Measurements from ENCODE around the gene INPP4B.
A peak's percentile ranks its signal among the peaks of the same experiment; 100 is the strongest.

INPP4B gene

DNA sequence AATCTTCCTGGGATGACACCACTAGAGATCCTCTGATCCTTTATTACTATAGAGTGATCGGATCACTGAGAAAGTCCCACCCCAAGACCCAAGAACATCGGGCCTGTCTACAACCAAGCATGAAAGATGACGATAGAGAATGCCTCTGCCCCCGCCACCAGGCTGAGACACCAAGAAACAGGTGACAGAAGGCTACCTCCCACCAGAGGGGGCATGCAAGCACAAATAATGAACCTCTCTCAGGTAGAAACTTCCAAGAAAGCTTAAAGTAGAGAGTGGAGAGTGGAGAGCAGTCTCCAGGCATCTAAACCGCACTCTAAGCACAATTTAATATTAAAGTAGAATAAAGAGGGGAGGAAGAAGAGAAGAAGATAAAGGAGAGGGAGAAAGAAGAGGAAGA is 402.6 kb downstream of the INPP4B start:
- DNase-seq: peak; percentile 26

DNA sequence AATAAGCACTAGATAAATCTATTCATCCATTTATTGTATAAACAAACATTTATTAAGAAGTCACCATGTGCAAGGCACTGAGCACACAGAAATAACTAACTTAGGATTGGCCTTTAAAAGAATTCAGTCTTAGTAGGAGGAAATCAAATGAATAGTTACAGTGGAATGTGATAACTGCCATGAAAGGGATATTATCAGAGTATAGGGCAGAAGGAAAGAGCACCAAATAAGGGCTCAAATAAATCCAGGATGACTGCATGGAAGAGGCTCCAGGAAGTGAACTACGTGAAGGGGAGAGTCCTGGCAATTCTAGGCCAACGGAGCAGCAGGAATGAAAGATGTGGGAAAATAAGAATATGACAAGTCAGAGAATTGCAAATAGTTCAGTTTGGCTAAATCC is 406.0 kb downstream of the INPP4B start:
- DNase-seq: no peak

DNA sequence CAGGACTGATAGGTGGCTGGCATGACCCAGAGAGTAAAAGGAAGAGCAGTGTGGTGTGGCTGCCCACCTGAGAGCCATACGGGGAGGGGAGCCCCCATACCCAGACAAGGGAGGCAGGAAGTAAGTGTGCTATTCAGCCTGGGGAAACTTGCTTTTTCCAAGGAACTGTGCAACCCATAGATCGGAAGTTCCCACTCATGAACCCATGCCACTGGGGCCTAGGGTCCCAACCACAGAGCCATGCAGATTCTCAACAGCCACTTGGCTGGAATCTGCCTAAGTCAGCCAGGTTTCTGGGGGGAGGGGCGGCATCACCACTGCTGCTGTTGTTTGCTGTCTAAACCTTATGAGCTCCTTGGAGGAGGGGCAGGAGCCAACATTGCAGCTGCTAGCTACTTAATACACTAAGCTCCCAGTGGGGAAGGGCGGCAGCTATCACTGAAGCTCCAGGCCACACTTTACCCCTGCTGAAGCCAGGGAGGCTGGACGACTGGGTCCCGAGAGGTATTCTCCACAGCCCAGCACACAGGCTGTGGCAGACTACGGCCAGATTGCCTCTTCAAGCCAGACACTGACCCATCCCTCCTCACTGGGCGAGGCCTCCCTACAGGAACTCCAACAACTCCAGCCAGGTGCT is 410.4 kb downstream of the INPP4B start:
- DNase-seq: no peak

DNA sequence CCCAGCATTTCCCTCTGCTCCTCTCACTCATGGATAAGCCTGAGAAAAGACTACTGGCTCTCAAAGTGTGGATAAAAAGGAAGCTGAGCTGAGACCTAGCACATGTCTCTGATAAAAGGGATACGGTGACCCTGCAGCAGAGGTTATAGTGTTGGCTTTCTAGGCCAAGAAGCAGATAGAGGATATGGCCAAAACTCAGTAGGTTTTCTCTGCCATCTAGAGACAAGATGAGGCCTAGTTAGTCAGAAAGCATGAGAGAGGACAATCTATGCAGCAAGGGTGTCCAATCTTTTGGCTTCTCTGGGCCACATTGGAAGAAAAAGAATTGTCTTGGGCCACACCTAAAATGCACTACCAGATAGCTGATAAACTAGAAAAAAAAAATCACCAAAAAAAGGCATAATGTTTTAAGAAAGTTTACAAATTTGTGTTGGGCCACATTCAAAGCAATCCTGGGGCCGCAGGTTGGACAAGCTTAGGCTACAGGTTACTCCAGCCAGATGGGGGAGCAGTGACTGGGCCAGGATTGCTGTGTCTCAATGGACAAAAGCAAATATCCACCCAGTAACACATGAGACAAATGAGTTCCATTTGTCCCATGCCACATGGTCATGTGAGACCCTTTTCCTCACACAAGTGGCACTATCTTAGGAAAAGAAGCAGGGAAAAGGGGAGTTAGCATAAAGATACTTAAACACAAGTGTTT is 411.4 kb downstream of the INPP4B start:
- no peak for DNase-seq

DNA sequence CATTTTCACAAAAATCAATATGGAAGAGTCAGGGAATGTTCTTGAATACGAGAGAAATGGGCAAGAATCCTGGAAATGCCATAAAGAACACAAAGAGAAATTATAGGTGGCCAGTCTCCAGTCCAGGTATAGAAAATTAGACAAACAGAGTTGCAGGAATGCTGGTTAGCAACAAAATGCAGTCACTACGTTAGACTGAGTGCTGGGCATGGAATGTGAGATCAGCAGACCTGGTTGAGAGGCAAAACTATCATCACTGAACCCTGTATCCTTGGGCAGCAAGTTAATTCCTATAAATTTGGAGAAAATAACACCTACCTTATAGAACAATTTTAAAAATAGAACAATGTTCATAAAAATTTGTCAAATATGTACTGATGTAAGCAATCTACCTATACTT is 417.4 kb downstream of the INPP4B start:
- DNase-seq: no peak

DNA sequence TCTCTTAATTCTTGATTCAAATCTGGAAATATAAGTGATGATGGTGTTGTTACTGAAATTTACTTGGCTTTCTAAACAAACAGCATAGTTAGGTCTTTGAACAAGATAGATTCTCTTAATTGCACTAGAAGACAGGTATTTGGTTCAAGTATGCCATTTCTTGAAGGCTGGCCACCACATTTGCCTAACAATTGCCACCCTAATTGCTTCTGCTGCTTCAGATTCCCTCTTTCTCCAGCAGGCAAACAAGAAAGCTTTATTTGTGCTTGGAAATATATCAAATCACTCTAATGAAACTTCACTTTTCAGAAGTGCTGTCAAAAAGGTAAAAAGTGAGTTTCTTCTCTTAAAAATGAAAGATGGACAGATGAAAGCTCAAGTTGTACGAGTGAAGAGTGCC is 418.6 kb downstream of the INPP4B start:
- no peak for DNase-seq

DNA sequence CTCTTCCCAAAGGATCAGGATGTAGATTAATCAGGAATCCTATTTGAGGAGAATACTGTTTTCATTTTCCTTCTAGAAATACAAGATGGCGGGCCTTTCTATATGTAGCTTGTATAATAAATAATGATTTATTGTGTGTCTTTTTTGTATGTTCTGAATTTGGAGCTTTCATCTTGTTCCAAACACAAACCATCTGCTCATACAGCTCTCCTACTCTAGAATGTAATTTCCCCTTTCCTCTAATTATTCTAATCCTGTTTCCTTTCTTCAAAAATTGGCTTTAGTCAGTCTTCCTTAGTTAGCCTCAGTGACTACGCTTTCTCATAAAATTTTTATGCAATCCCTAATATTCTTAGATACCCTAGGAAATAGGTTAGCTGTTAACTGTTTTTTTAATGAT is 422.2 kb downstream of the INPP4B start:
- no peak for DNase-seq

DNA sequence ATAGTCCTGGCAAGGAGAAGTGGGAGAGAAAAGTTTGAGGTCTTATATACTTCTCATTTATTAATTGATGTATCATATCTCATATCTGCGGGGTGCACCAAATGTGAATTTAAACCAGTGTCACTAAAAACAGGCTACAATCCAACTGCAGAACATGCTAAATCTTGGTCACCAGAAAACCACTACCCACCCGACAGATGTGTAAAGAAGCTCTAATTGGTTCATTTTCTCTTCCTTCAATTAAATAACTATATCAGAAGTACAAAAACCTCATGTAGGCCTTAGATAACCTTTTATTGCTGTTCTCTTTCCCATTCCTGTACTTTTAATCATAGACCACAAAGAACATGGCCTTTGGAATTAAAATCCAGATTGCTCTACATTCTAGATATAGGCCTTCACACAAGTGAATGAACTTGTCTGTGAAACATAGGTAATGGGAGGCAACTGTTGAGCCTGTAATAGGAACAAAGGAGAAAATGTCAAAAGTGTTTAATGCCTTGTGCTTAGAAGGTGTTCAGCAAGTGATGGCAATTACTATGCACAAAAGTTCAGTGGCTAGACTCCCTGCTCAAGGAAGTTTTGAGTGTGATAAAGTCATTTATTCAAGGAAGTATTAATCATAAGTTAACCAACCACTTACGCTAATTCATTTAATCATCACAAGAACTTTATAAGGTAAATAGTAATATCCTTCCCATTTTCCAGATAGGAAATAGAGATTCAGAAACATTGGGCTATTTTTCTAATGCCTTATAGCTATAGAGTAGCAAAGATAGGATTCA is 425.6 kb downstream of the INPP4B start:
- no peak for DNase-seq

DNA sequence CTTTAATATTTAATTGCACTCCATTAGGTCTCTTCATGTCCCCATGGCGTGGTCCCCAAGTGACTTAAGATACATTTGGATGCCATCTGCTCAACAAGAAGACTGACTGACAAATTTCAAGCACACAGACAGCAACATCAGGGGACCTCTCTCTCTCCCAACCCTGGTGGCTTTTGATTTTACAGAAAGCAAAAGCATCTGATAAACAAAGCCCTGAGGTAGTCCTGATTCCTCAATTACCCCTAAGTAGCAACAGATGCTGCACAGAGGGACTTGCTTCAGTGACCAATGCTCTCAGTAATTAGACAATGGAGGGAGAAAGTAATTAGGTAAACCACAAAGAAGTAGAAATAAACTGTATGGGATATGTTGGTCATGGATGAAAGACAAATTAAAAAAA is 426.4 kb downstream of the INPP4B start:
- no peak for DNase-seq

DNA sequence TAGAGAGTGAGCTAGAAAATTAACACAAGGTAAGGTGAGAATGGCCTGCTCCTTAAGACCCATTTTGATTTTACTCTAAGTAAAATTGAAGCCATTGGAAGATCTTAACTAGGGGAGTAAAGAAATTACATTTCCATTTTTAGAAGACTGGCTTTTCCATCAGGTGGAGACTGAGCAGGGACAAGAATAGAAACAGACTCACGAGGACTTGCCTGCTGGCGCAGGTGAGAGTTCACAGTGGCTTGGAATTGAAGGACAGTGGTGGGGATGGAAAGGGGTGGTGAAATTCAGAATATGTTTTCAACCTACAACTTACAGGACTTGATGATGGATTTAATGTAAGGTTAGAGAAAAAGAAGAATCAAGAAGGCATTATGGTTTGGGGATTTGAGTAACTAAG is 427.4 kb downstream of the INPP4B start:
- DNase-seq: no peak

DNA sequence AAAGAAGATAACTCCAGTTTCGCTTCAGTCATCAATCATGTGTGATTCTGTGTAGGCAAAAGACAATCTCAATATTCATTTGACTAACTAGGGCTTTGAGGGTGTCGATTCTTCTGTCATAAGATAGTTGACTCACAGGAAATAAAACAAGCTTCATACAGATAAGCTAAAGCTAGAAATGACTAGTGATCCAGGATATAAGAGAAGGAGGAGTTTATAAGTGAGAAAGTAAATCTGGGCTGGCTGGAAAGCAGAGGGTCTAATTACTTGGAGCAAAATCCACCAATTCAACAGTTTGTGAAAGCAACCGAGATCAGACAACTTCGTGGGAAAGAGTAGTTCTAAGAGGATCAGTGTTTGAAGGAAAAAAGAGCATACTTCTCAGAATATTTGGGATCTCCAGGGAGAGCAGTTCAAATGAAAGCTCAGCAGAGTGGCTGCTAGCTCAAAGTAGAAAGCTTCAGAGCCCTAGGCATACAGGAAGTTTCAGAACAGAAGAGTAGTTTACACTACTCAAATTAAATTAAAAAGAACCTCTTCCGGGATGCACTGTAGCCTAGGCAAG is 429.3 kb downstream of the INPP4B start:
- DNase-seq: no peak

DNA sequence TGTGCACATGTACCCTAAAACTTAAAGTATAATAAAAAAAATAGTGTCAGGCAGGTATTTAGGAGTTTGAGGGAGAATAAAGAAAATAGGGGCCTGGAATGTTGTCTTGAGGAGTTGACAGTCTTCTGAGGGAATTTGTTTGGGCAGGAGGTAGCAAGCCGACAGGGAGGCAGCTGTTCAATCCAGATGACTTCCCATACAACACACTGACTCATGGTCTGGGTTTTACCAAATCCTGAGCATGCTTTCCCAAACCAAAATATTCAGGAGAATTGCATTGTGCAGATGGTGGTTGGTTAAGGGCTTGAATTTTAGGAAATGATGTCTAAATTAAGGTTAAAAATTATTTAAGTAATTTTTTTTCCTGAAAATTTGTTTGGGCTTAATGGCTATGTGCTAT is 430.0 kb downstream of the INPP4B start:
- no peak for DNase-seq

DNA sequence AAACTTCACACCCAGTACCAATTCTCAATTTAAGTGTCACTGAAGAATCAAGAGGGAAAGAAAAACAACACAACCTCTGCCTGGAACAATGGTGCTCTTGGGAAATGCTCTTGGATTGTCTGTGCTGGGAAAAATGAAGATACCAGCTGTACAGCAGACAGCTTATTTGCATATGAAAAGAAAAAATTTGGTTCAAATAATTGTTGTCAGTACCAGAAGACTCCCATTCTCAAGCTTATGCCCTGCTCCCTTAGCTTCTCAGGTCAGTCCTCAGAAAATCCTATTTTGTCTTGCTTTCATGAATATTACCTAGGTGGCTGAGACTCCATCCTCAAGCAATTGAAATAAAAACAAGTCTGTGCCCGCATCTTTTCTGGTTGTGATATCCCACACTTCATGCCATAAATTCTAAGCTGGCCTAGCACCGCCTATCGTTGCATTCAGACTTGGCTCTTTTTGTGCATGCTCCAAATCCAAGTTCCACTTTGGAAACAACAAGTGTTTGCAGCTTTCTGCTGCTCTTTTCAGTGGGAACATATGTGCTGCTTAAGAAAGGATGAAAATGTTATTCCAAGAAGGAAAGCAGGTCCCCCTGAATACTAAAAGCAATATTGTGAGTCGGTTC is 431.6 kb downstream of the INPP4B start:
- no peak for DNase-seq

DNA sequence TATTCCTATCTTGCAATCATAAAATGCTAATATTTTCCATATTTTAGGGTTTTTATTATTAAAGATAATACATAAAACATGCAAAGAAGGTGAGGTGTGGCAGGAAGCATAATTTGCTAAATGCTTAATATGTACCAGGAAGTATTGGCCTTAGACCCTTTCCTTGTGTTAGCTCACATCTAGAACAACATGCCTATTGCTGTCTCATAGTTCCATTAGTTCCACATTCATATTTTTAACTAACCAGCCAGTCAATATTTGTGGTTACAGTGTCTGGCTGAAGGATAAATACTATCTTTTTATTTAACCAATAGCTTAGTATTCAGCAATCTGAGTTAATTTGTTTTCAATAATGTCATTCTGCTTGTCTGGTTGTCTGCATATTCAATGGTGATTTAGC is 432.6 kb downstream of the INPP4B start:
- no peak for DNase-seq

DNA sequence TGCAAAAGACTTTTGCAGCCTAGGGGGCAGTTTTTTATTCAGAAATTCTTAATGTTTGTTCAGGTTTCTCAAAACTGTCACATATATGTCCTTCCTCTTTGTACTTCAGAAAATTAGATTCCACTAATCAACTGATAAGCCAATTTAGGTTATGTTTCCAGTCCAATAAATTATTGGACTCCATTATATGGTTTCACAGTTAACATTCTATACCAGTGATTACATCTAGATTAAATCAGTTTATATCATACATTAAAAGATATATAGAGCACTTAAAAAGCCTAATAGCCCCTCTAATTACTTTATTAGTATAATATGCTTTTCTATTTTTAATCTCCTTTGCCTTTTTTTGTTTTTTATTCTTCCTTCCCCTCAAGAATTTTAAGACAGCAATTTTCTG is 434.1 kb downstream of the INPP4B start:
- no peak for DNase-seq

DNA sequence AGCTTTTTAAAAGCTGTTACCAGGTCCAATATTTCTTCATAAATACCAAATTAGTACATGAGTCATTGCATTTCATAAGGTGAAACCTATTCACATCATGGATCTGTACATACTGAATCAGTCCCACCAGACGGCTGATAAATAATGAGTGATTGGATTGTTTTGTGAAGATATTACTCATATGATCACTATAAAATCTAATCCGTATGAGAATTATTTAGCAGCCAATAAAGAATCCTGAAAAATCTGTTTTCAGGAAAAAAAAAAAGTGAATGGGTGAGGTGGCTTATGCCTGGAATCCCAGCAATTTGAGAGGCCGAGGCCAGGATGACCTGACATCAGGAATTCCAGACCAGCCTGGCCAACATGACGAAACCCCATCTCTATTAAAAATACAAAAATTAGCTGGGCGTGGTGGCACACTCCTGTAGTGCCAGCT is 438.1 kb downstream of the INPP4B start:
- no peak for DNase-seq

DNA sequence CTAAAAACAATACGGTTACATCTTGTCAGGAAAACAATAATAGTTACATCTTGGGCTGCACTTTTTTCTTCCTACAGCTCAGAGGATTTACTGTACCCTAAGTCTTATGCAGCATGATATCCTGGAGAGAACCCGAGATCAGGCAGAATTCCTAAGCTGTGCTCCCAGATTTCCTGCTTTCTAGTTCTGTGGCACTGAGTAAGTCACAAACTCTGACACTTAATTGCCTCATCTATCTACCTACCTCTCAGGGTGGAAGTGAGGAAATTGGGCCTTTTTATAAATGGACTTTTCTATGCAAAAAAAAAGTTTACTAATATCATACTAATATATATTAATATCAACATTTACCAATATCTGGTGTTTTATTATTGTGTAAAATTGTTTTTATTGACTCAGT is 438.5 kb downstream of the INPP4B start:
- no peak for DNase-seq

DNA sequence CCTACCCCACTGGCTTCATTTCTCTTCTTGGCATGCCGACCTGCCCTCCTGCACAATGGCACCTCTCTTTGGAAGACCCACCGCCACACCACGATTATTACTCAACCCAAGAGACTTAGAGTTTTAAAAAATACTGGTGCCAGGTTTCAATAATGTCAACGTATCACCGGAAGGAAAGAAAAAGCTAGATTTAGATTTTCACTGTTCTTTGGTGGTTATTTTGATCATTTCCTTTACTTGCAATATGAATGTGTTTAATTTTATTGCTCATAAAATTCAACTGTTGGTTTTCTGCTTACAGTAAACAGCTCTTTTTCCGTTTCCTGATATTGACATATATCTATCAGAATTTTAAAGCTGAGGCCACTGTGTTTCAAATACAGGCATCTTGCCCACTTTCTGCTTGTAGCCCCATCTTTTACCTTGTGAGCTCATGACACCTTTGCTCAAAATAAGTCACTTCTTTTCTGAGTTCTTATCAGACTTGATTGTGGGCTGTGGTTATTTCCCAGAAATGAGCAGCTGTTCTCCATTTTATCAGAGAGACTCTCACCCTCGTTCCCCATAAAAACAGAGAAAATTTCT is 439.1 kb downstream of the INPP4B start:
- peak; percentile 54 for DNase-seq

DNA sequence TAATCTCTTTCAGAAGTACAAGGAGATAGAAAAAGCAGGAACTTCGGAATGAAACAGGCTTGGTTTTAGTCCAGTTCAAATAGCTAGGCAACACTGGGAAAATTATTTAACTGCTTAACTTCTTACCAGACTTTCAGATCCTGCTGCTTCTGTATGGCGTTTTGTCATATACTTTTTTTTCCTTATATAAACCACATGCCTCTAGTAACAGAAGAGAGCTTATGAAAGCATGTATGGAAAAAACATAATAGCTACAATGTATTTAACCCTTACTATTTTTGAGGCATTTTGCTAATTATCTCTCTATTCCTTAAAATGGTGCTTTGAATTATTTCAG is 439.6 kb downstream of the INPP4B start:
- DNase-seq: no peak

DNA sequence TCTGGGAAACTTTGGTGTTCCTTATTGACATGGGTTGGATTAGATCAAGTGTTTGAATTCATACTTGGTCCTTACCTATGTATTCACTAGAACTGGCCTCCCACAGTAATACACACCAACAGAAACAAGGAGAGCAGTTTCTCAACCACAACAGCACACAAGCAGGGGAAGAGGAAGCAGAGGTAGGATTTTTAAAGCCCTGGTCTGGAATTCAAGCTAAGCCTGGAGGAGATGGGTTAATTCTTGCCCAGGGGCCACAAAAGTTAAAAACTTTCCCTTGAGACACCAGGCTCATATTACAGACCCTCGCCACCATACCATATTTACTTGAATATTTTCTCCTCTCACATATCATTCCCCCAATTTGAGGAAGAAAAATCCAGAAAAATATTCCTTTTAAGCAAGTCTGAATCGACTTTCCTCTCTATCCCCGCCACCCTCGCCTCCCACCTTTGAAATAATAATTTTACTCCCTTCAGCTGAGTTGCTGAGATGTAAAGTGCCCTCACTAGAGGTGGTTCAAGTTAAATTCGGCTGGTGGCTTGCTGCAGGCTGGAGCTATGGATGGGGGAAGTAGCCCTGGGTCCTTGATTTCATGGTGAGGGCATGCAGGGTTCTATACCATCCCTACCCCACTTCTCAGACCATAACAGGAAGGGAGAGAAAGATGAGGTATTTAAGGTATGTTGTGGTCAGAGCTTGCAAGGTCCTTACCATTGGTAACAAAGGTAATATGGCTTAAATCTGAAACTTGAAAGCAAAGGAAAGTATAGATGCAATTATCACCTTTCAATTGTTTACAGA is 440.2 kb downstream of the INPP4B start:
- DNase-seq: no peak

DNA sequence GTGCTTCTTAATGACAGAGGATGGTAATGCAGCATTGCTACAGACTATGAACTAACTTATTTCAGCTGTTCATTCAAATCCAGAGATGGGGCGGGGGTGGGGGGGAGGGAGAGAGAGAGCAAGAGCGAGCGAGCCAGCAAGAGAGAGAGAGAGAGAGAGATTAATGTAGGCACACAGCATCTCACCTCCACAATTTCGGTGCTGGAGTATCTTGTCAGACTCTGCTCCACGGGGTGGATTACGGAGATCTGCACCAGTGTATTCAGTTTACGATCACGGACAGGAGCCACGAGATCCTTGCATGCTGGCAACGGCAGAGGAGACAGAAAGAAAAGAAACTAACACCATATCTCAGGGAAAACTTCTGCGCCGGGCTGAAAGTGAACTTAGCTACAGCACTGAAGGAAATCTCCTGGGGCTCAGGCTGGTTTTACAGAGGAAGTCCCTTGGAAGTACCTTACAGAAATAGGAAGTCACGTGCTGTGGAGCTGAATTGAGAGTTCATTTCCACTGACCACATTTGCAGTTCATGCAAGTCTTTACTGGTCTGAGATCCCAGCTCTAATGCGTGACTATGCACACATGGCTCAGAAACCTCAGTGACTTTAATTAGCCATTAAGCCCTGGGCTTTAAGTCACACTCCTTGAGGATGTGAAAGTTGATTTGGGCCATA is 440.9 kb downstream of the INPP4B start:
- DNase-seq: peak; percentile 62

DNA sequence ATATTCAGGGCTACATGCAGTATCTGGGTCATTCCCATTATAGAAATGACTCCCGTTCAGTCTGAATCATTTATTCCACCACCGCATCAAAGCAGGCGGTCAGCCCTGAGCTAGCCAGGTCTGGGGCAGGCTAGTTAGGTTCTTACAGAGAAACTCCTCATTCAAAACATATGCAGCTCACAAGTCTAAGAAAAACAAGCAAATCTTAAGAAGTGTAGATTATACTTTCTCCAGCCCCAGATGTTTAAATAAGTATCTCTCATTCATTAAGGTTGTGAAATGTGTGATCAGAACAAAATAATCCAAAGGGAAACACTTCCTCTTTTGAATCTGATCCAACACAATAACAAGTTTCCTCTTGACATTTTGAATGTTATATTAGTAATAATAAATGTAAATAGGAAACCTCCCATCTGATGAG is 441.9 kb downstream of the INPP4B start:
- peak; percentile 48 for DNase-seq
